ENCODE results near the gene RBPJL.
A peak's percentile ranks its signal among the peaks of the same experiment; 100 is the strongest.

The RBPJL gene

DNA sequence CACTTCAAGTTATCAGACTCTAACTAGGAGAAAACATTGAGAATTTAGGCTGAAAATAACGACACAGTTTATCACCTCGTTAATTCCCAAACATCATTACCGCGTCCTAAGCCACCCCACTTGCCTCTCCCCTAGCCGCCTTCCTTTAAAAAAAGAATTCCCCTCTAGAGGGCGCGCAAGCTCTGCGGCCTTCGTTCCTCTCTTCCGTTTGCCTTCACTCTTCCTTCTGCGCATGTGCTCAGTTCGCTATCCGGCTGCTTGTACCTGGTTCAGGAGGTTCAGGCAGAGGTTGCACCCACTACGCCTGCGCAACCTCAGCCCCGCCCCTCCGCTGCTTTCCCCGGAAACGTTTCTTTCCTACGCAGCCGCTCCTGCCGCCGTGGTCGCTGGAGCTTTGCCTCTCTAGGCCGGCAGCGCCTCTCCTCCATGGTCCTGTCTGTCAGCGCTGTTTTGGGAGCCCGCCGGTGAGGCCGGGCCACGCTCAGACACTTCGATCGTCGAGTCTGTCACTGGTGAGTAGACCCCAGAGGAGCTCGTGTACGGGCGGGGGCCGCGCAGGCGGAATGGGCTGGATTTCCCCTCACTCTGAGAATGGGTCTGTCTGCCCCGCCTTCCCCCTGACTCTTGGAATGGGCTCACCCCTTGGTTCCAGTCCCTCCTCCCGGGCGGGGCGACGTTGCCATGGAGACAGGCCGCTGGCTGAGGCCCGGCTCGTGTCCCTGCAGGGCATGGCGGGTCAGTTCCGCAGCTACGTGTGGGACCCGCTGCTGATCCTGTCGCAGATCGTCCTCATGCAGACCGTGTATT is 56.4 kb downstream of the RBPJL start, which contains the start of gene SYS1:
Gene SYS1, plus strand, starts transcription at position 353 of the 807 bp plus-strand sequence. Its CDS starts 376 bp downstream, at position 729.
- peak; percentile 99 for DNase-seq

DNA sequence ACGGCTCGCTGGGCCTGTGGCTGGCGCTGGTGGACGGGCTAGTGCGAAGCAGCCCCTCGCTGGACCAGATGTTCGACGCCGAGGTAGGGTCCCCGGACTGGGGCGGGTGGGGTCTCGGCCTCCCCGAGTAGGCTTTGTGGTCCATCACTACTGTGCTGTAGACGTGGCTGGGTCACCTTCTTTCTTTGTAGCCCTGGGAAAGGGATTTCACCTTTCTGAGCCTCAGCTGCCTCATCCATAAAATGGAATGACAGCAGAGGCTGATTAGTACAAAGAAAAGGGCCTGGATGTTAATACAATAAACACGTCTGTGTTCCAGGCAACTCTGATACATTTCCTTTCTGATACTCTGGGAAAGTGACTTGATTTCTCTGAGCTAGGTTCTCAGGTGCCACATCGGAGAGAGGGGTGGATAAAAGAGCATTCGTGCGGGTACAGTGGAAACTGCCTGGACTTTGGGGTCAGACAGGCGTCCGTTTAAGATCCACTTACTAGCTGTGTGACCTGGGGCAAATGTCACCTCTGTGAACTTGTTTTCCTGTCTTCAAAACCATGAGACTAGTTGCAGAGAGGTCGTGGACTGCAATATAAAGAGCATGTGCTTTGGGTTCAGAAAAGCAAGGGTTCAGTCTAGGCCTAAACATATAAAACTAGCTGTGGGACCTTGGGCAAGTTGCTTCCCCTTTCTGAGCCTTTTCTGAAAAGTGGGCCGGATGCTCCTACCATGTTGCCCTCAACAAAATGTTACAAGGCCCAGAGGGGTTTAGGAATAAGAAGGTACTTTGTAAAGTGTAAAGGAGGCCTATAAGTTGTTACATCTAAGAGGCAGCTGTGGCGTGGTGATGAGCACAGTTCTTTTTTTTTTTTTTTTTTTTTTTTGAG is 57.2 kb downstream of the RBPJL start:
- no peak for DNase-seq

DNA sequence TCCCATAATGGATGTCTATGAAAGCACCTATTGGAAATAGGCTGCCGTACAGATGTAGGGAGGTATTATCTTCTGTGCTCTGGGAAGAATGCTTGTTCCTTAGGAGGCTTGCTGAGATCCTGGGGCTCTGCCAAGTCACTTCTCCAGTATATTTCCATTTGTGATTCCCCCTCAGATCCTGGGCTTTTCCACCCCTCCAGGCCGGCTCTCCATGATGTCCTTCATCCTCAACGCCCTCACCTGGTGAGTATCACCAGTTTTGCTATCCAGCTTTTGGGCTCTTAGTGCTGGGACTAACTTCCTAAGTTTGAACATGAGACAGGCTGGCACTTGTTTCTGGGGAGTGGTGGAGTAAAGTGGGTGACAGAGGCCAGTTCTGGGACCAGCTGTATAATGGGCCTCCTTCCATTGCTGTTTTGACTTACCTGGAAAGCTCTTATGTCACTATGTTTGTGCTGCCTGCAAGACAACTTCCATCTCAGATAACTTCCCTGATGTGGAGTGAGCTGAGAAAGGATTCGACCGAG is 58.9 kb downstream of the RBPJL start:
- DNase-seq: no peak

DNA sequence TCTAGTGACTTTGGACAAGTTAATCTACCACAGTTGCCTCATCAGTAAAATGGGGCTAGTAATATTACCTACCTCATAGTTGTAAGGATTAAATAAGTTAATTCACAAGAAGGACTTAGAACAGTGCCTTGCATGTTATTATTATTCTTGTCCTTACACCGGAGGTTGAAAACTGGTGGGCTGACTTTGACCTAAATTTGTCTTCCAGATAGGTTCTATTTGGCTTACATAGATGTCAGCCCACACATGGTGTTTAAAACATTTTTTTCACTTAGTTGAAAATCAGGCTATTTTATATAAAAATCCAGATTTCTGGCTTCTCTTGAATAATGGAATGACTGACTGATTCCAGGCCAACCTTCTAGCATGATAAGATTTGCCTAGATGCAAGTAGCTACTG is 59.6 kb downstream of the RBPJL start:
- no peak for DNase-seq

DNA sequence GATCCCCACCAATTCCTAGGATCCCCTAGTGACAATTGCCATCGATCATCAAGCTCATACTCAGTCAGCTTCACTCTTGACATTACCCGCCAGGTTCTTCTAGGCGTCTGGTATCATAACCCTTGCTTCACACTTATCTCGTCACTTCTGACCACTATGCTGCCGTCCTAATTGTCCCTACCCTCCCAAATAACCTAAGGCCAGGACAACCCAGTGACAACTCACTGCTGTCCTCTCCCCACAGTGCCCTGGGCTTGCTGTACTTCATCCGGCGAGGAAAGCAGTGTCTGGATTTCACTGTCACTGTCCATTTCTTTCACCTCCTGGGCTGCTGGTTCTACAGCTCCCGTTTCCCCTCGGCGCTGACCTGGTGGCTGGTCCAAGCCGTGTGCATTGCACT is 60.0 kb downstream of the RBPJL start:
- DNase-seq: no peak

DNA sequence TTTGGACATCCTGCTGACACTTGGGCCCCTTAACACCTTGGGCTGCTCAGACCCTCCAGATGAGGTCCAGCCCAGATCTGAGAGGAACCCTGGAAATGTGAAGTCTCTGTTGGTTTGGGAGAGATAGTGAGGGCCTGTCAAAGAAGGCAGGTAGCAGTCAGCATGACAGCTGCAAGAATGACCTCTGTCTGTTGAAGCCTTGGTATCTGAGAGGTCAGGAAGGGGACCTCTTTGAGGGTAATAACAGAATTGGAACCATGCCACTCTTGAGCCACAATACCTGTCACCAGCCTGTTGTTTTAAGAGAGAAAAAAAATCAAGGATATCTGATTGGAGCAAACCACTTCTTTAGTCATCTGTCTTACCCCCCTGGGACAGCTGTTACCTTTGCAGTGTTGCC is 60.5 kb downstream of the RBPJL start:
- no peak for DNase-seq
